Right ventricle myocardium superior (tissue), 1 donor: ENCODE results near the gene IFIH1. TPM values are rescaled to one million over a fixed set of nuclear protein-coding genes. Genes with fewer than 3 reads are reported as not detected.

Source experiments
- ATAC-seq: fragments of 200-7000 bp; cut with Tn5 transposase; one replicate; pipeline ENCODE4 v1.9.1; 2020; ENCODE audit warnings: mild to moderate bottlenecking; ENCODE audit not compliant: poor library complexity
- DNase-seq: peaks from one replicate; pipeline ENCODE4 v3.0.0-alpha.2; 2020
- intact Hi-C: fragments of 100-400 bp; cut with DNase I; formaldehyde crosslinking; loops from one replicate; pipeline ENCODE4 v1.11.2; 2022
- long read RNA-seq: library from polyadenylated mRNA; unstranded; transcript quantifications from one replicate; pipeline ENCODE4 v2.0.0, GENCODE V29; 2021
- total RNA-seq: library from RNA; stranded (reverse); fragmentation: NEBNext Ultra II Directional; extraction: Animal tissue kit (Norgen Biotek cat#: 25700); gene quantifications from one replicate; pipeline ENCODE4 v1.2.1, GENCODE V29; 2021
- donor health status: DM: no; HTN: yes; CAD: no; lungs with severe emphysema.

IFIH1 gene
- total RNA-seq = 5.3 TPM
- long read RNA-seq, partial matches to known transcripts = 0 of 4 reads
- long read RNA-seq, other reads (novel, unspliced or antisense) = 0 of 4 reads

- intact Hi-C loops = no loop called here
- ATAC-seq = peak; percentile 99
- peak; percentile 85 for DNase-seq
These were observed at the start of gene IFIH1 for GRCh38 chr2:162318328-162319180. Gene IFIH1 (minus strand): TSS chr2:162318684. CDS start chr2:162318307, 377 bp downstream.

- no peak for DNase-seq
- intact Hi-C loops = no loop called here
- no peak for ATAC-seq
These were observed 46.9 kb upstream of the IFIH1 start for GRCh38 chr2:162365392-162365791.

DNA sequence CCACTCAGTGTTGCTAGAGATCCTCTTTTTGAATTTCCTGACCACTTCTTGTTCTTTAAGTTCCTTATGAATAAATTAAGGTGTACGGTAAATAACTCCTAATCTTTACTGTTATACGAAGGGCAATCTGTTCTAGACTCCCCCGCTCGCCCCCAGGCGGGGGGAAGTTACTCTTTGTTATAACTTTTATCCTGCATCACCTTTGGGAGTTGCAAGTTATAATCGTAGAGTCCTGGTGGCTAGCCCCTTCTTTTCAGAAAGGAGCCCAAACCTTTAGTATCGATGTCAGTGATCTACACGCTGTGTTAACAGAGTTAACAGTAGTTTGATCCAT is 26.1 kb upstream of the IFIH1 start:
- no peak for DNase-seq
- intact Hi-C loops = no loop called here
- no peak for ATAC-seq

GRCh38 chr2:162343824-162344616 is 25.5 kb upstream of the IFIH1 start, which contains the start of gene GCA:
Gene GCA (plus strand): TSS chr2:162344132. CDS start chr2:162344249, 117 bp downstream.
- intact Hi-C loops = no loop called here
- ATAC-seq (peak; percentile 100), DNase-seq (peak; percentile 98)

GRCh38 chr2:162343492-162343823 is 25.0 kb upstream of the IFIH1 start:
- intact Hi-C loops = no loop called here
- DNase-seq = no peak
- no peak for ATAC-seq

GRCh38 chr2:162342841-162343240 is 24.4 kb upstream of the IFIH1 start:
- no peak for DNase-seq
- no peak for ATAC-seq
- intact Hi-C loops = no loop called here

DNA sequence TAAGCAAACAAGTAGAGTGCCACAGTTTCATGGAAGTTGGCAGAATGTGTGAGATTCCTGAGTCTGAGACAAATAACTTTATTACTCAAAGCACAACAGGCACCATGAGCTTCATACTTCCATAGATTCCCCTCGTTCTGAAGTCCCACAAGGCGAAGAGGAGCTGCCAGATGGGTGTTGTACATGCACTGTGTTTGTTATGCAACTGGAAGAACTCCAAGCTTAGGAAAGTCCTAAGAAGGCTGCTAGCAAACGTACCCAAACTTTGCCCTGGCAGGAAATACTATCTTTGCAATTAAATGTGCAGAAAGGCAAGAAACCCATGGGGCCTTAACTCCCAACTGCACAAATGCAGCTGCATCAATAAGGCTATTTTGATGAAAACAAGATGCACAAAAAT is 23.8 kb upstream of the IFIH1 start:
- DNase-seq (no peak), ATAC-seq (no peak)
- intact Hi-C loops = no loop called here

DNA sequence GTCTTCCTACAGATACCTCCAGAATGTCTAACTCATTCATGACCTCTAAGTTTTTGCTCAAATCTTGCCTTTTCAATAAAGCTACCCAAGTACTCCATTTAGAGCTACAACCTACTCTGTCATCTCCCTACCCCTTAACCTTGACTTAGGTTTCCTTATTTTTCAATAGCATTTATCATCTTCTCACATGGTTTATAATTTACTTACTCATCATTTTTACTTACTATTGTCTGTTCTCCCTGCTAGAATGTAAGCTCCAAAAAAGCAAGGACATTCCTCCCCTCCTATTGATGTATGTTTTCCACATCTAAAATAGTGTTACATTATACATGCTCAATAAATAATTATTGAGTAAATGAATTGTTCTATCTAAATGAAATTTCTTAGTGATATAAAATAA is 22.3 kb upstream of the IFIH1 start:
- DNase-seq = no peak
- intact Hi-C loops = no loop called here
- no peak for ATAC-seq

DNA sequence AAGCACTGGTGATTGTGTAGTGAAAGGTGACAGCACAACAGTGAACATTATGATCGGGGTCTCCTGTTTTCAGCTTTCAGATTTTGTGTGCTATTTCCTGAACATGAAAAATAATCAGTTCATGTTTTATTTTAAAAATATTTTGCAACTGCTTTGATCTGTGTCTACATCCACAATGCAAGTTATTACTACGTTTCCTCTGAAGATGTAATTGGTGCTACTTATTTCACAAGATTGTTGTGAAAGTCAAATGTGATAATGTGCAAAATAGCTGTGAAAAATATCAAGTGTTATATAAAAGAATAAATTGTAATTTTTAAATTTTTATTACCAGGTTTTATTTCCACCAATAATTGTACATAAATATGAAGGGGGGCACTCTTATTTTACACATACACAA is 19.4 kb upstream of the IFIH1 start:
- no peak for DNase-seq
- ATAC-seq = no peak
- intact Hi-C loops = no loop called here

- ATAC-seq (no peak), DNase-seq (no peak)
- intact Hi-C loops = no loop called here
These were observed 15.5 kb upstream of the IFIH1 start for GRCh38 chr2:162333968-162334367.

DNA sequence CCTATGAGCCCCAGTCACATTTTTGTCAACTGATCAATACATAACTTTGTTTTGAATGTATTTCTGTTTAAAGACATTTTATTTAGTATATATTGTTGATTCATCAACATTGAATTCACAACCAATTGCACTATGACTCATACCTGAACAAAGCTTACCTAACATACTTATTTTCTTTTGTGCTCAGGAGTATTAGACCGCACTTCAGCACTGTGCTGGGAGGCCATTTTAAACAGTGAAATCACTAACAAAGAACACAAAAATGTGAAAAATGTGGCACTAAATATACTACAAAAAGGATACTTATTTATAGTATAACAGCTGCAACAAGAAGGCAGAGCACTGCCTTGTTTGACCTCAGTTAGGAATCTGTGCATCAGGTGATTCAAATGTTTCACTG is 12.4 kb upstream of the IFIH1 start:
- intact Hi-C loops = no loop called here
- ATAC-seq (no peak), DNase-seq (no peak)

GRCh38 chr2:162328424-162329157 is 10.1 kb upstream of the IFIH1 start:
- ATAC-seq (no peak), DNase-seq (no peak)
- intact Hi-C loops = no loop called here

DNA sequence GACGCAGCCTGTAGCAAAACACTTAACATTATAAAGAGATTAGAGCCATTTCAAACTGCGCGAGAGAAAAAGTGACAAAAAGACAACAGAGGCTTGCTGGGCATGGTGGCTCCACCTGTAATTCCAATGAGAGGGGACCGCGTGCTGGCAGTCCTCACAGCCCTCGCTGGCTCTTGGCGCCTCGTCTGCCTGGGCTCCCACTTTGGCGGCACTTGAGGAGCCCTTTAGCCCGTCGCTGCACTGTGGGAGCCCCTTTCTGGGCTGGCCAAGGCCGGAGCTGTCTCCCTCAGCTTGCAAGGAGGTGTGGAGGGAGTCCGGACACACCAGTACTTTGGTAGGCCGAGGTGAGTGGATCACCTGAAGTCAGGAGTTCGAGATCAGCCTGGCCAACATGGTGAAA is 9.3 kb upstream of the IFIH1 start:
- ATAC-seq = no peak
- intact Hi-C loops = no loop called here

GRCh38 chr2:162327134-162327769 is 8.8 kb upstream of the IFIH1 start:
- DNase-seq = no peak
- no peak for ATAC-seq
- intact Hi-C loops = no loop called here

More for the DNA sequence above, 9.3 kb upstream of the IFIH1 start:
- no peak for DNase-seq

GRCh38 chr2:162324953-162325352 is 6.5 kb upstream of the IFIH1 start:
- DNase-seq (no peak), ATAC-seq (no peak)
- intact Hi-C loops = no loop called here

DNA sequence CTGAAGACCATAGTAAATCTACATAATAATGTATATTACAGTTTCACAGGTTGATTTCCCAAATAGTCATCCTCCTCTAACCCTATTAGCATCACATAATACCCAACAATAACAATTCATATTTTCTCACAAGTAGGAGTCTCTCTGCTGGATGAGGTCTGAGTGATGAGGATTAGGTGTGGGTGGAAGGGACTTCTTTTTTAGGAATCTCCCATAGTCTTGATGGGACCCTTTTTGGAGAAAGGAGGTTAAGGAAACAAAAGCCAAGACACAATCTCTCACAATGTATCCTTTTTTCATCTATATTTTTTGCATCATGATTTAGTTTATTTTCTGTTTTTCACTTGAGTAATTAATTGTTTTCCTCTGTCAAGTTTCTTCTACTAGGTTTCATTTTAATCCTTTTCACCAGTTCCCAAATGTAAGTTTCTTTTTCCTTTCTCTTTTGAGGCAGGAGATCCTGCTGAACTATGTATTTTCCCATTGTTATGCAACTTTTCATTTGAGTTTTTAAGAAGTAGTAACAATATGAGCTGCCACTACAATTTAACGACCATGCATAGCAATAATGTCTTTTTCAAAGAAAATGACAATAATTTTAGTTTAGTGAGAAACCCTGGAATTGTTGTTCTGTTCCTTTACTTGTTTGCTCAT is 2.5 kb upstream of the IFIH1 start:
- no peak for DNase-seq
- ATAC-seq = no peak
- intact Hi-C loops = no loop called here

- DNase-seq = no peak
- intact Hi-C loops = no loop called here
- peak; percentile 17 for ATAC-seq
These were observed 590 bp downstream of the IFIH1 start for GRCh38 chr2:162317861-162318327.

DNA sequence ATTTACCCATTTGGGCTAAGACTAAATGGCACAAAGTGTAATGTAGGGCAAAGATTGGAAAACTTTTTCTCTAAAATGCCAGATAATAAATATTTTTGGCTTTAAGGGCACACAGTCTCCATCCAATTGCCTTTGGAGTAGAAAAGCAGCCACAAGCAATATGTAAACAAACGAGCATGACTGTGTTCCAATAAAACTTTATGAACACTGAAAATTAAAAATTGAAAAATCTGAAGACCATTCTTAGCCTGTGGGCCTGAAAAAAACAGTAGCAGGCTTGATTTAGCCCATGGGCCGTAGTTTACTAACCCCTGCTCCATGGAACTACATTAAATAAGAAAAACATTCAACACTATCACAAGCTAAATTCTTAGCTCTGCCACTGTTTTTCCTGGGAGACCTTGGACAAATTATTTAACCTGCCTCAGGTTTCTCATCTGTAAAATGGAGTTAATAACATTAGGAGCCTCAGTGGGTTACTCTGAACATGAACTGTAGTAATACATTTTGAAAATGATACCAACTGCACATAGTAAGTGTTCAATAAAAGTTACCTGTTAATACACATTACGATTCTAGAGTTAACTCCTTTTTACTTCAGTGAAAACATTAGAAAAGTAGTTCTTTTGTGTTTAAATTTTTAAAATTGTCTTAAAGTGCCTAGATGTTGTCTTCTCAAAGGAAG is 1.3 kb downstream of the IFIH1 start:
- intact Hi-C loops = no loop called here
- no peak for DNase-seq
- no peak for ATAC-seq
